GM13976 (cell line): ENCODE results near the gene ATP10A.
"Not testable (repeated sequence)": the region's sequence is repeated elsewhere in the genome, so short reads cannot be mapped to it uniquely, and the experiment has no call there.

ENCODE experiments used
- DNase-seq: peaks from one replicate; pipeline ENCODE4 v3.0.0; 2012; ENCODE audit warnings: low spot score
- CTCF ChIP-seq: IDR thresholded peaks from 2 replicates; pipeline ENCODE4 v1.5.1; 2012; ENCODE audit warnings: borderline replicate concordance, mild to moderate bottlenecking; ENCODE audit not compliant: insufficient read depth; ENCODE audit errors: extremely low read depth, missing control alignments, control extremely low read depth
- in situ Hi-C: fragments of 300-500 bp; cut with MboI; formaldehyde crosslinking; loops from one replicate; pipeline ENCODE4 v1.12.0; 2022; ENCODE audit warnings: low sequenced_read_pairs, mixed read lengths, inconsistent platforms; ENCODE audit not compliant: unreplicated experiment

The ATP10A gene

DNA sequence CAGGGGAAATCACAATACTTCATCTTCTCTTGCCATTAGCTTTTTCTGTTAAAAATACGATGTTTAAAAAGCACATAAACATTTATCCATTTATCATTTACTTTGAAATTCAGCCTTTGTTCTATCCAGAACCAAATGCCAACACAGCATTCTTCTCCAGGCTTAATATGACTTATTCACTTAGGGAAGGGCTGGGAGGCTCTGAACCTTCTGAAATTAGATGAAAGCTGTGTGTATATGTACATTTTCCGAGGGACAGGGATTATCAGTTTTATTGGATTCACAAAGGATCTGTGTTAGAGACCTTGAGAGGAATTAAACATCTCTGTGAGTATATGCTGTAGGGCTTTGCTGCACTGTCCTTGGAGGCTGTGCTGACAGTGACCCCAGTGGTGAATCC, 213.7 kb downstream of the ATP10A start:
- in situ Hi-C loops = no loop called here
- DNase-seq = no peak

GRCh38 chr15:25643120-25643519, 220.0 kb downstream of the ATP10A start:
- TF ChIP-seq CTCF = no peak
- in situ Hi-C loops = no loop called here
- no peak for DNase-seq

More for the DNA sequence above, 213.7 kb downstream of the ATP10A start:
- TF ChIP-seq CTCF = no peak

- DNase-seq = no peak
- TF ChIP-seq CTCF = no peak
- in situ Hi-C loops = no loop called here
Measured at GRCh38 chr15:25641762-25642161, 221.4 kb downstream of the ATP10A start.

- in situ Hi-C loops = no loop called here
- no peak for TF ChIP-seq CTCF
- DNase-seq = no peak
Measured at GRCh38 chr15:25641361-25641760, 221.8 kb downstream of the ATP10A start.

DNA sequence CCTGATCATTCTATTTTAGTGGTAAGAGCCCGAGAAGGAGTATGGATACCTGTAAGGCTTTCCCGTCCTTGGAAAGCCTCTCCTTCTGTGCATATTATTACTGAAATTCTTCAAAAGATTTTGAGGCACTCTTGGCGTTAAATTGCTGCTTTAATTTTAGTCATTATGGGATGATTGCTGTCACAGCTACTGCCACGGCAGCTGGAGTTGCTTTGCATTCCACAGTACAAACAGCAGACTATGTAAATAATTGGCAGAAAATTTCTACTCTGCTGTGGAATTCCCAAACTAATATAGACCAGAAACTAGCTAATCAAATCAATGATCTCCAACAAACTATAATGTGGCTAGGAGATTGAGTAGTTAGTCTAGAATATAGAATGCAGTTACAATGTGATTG, 222.2 kb downstream of the ATP10A start:
- in situ Hi-C loops = not testable (repeated sequence)

GRCh38 chr15:25640381-25640780, 222.7 kb downstream of the ATP10A start:
- no peak for TF ChIP-seq CTCF
- DNase-seq = no peak
- in situ Hi-C loops = no loop called here

More for the DNA sequence above, 222.2 kb downstream of the ATP10A start:
- DNase-seq = not testable (repeated sequence)

- in situ Hi-C loops, DNase-seq: not testable (repeated sequence)
Measured at GRCh38 chr15:25636486-25636885, 226.6 kb downstream of the ATP10A start.

GRCh38 chr15:25635191-25635590, 227.9 kb downstream of the ATP10A start:
- DNase-seq = no peak
- in situ Hi-C loops = no loop called here
- TF ChIP-seq CTCF = no peak
